Measurements from ENCODE around the gene SSTR5. TPM values are rescaled to one million over a fixed set of nuclear protein-coding genes. Genes with fewer than 3 reads are reported as not detected.

Gene SSTR5
- total RNA-seq, 1 experiment from 2014 or later, result 0.21 TPM

DNA sequence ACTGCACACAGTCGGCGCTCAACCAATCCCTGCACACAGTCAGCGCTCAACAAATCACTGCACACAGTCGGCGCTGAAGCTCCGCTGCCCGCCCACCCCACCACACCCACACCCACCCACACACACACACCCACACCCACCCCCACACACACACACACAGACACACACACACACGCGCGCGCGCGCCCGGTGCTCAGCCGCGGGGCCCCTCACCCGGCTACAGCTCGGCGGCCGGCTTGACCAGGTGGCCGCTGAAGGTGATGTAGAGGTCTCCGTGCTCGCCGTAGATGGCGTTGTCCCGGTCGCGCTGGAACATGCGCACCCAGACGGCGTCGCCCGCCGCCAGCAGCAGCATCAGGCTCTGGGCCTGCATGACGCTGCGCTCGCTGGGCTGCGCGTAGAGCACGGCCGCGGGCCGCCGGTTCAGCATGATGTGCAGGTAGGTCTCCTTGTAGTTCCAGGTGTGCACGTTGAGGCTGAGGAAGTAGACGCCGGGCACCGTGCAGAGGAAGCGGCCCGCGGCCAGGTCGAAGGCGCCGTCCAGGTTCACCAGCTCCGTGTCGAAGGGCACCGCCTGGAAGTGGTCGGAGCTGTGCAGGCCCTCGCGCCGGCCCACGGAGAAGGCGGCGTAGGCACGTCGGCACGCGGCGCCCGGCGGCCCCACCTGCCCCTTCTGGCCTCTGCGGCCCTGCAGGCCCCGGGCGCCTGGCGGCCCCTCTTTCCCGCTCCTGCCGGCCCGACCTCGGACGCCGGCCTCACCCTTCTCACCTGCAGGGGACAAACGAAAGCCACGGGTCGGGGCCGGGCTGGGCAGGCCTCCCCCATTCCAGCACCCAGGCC, 21.0 kb downstream of the SSTR5 start:
- Histone ChIP-seq H3K4me3 (ENCODE audit: insufficient read depth, low read depth, low read length) (no peak overlapping the region), H3K36me3 (replicated peaks; ENCODE audit: control insufficient read depth, insufficient read depth, low read length) (no peaks in the 10 kb centered on the region), H3K27me3 (ENCODE audit: control insufficient read depth, insufficient read depth, low read length) (no peaks in the 10 kb centered on the region)
- DNase-seq, result no peak

GRCh38 chr16:1094124-1094479, 21.6 kb downstream of the SSTR5 start:
- Histone ChIP-seq H3K4me3 (ENCODE audit: insufficient read depth, low read depth, low read length) (no peak overlapping the region), H3K36me3 (replicated peaks; ENCODE audit: control insufficient read depth, insufficient read depth, low read length) (no peaks in the 10 kb centered on the region), H3K27me3 (ENCODE audit: control insufficient read depth, insufficient read depth, low read length) (no peaks in the 10 kb centered on the region)
- DNase-seq, result peak; percentile 69

GRCh38 chr16:1094601-1095449, 22.3 kb downstream of the SSTR5 start:
- H3K27me3 ChIP-seq (ENCODE audit: control insufficient read depth, insufficient read depth, low read length), result no peaks in the 10 kb centered on the region
- no peak overlapping the region for H3K4me3 ChIP-seq (ENCODE audit: insufficient read depth, low read depth, low read length)
- DNase-seq, result peak; percentile 71
- no peaks in the 10 kb centered on the region for H3K36me3 ChIP-seq (replicated peaks; ENCODE audit: control insufficient read depth, insufficient read depth, low read length)

DNA sequence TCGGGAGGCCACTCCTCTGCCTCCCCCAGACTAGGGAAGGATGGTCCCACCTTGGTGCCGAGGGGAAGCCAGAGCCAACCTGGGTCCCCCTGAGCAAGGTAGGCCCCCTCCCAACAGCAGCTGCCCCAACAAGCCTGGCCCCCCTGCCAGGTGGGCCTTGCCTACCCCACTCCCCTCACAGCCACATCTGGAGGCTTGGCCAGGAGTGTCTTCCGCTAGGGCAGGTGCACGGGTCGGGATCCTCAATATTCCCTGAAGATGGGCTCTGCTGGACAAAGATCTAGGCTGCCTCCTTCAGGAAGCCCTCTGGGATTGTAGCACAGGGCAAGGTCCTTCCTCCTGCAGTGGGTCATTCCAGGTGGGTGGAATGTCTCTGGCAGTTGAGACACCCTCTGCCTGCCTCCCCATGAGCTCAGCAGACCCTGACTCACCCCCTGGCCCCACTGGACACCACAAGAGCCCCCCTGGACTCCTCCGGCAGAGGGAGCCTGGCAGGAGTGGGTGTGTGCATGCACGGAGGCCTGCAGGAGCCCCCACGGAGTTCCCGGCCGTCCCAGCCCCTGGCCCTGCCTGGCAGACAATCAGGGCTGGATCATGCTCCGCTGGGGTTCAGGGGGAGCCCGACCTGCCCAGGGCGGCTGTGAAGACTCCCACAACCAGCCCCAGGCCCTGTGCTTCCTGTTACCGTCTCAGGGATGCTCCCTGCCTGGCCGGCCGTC, 23.1 kb downstream of the SSTR5 start:
- Histone ChIP-seq H3K27me3 (ENCODE audit: control insufficient read depth, insufficient read depth, low read length) (no peaks in the 10 kb centered on the region), H3K36me3 (replicated peaks; ENCODE audit: control insufficient read depth, insufficient read depth, low read length) (no peaks in the 10 kb centered on the region), H3K4me3 (ENCODE audit: insufficient read depth, low read depth, low read length) (no peak overlapping the region)
- DNase-seq, result peak; percentile 68

DNA sequence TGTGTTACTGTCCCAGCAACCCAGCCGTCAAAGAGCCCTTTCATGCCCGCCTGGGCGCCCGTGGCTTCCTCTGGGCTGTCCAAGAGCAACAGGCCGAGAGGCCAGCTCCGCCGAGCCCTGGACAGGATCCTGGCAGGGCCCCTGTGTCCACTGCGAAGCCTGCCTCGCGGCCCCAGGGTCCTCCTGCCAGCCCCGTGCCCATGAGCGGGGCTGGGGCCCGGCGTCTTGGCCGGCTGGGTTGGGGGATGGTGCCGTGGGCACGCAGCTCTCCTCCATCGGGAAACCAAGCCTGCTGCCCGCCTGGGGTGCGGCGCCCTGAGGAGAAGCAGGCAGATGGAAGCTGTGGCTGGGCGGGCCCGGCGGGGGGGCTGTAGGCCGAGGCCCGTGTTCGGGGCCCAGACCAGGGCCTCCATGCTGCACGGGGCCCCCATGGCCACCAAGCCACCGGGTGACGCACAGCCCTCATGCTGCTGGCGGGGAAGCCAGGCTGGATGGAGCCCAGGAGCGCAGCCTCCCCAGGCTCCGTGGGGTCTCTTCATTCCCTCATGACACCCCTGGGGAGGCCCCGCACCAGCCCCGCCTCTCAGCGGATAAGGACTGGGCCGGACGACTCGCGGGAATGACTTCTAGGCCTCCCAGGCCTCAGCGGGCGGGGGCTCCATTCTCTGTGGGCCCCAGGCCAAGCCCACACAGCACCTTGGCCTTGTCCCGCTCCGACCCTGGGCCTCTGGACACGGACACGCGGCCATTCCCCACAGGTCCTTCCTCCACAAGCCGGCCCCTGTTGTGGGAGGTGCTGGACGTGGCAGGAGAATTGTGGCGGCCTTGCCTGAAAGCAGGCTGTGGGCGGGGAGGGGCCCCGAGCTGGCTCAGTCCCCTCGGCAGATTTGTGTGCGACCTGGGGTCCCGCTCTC, 23.9 kb downstream of the SSTR5 start, which contains the start of gene C1QTNF8:
Gene C1QTNF8 (minus strand): TSS at position 76 of the 914 bp plus-strand sequence. CDS start 1,322 bp downstream, outside the sequence.
- Histone ChIP-seq H3K36me3 (replicated peaks; ENCODE audit: control insufficient read depth, insufficient read depth, low read length) (no peaks in the 10 kb centered on the region), H3K4me3 (ENCODE audit: insufficient read depth, low read depth, low read length) (no peak within 1 kb of the TSS), H3K27me3 (ENCODE audit: control insufficient read depth, insufficient read depth, low read length) (no peaks in the 10 kb centered on the region)
- peak; percentile 69 for DNase-seq

DNA sequence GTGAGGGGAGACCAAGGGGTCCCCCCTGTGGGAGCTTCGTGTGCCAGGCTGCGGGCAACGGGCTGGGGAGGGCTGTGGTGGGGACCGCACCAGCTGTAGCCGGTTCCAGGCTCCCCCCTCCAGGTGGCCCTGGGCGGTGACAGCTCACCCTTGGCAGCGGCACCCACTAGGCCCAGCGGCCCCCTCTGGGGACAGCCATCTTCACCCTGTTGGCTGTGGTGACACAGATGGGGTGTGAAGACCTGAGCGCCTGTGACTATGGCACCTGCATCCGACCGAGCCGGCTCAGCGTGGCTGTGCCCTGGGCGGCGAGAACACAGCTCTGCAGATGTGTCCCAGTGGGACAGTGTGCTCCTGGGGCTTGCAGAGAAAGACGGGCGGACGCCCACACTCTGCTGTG, 24.6 kb downstream of the SSTR5 start:
- Histone ChIP-seq H3K27me3 (ENCODE audit: control insufficient read depth, insufficient read depth, low read length) (no peaks in the 10 kb centered on the region), H3K36me3 (replicated peaks; ENCODE audit: control insufficient read depth, insufficient read depth, low read length) (no peaks in the 10 kb centered on the region), H3K4me3 (ENCODE audit: insufficient read depth, low read depth, low read length) (no peak overlapping the region)
- DNase-seq, result no peak

DNA sequence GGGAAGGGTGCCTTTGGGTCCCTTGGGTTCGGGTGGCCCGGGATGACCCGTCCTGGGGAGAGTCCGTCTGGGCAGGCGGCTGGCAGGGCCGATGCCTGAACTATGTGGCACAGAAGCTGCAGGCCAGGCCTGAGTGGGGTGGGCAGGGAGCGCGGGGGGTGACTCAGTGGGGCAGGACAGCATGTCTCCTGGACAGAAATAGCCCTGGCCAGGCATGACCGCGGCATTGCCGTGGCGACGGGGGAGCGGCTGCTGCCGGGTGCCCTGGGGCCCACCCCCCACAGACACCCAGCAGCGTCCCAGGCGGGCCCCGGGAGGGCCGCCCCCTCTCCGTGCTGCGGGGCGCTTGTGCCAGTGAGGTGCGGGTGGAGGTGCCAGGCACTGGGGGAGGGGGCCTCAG, 25.3 kb downstream of the SSTR5 start:
- no peaks in the 10 kb centered on the region for H3K36me3 ChIP-seq (replicated peaks; ENCODE audit: control insufficient read depth, insufficient read depth, low read length)
- DNase-seq, result peak; percentile 62
- no peak overlapping the region for H3K4me3 ChIP-seq (ENCODE audit: insufficient read depth, low read depth, low read length)
- H3K27me3 ChIP-seq (ENCODE audit: control insufficient read depth, insufficient read depth, low read length), result no peaks in the 10 kb centered on the region

DNA sequence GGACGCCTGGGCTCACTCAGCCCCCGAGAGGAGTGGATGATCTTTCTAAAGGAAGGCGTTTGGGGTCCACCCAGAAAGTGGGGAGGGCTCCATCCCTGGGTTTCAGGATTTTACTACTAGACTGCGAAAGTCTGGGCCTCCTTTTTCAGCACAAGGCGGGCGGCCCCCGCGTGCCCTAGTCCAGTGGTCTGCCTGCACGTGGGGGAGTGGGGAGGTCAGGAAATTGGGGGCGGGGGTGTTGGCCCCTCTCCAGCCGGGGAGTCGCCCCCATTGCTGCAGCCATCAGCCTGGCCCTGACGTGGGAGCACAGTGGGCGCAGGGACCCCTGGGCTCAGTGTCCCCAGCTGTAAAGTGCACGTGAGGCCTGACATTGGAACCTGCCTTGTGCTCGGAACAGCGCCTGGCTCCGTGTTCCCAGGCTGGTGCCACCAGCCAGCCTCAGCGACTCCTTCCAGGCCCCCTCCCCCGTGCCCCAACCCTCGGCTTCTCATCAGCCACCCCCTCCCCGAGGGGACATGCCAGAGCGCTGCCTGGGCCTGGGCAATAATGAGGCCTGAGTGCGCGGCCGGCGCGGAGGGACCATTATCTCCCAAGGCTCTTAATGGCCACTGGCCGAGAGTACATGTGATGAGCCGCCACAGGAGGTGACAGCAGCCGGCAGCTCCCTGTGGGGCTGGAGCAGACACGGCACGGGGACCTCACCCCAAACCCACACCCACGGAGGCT, 25.9 kb downstream of the SSTR5 start:
- Histone ChIP-seq H3K4me3 (ENCODE audit: insufficient read depth, low read depth, low read length) (no peak overlapping the region), H3K27me3 (ENCODE audit: control insufficient read depth, insufficient read depth, low read length) (no peaks in the 10 kb centered on the region), H3K36me3 (replicated peaks; ENCODE audit: control insufficient read depth, insufficient read depth, low read length) (no peaks in the 10 kb centered on the region)
- DNase-seq, result peak; percentile 59

DNA sequence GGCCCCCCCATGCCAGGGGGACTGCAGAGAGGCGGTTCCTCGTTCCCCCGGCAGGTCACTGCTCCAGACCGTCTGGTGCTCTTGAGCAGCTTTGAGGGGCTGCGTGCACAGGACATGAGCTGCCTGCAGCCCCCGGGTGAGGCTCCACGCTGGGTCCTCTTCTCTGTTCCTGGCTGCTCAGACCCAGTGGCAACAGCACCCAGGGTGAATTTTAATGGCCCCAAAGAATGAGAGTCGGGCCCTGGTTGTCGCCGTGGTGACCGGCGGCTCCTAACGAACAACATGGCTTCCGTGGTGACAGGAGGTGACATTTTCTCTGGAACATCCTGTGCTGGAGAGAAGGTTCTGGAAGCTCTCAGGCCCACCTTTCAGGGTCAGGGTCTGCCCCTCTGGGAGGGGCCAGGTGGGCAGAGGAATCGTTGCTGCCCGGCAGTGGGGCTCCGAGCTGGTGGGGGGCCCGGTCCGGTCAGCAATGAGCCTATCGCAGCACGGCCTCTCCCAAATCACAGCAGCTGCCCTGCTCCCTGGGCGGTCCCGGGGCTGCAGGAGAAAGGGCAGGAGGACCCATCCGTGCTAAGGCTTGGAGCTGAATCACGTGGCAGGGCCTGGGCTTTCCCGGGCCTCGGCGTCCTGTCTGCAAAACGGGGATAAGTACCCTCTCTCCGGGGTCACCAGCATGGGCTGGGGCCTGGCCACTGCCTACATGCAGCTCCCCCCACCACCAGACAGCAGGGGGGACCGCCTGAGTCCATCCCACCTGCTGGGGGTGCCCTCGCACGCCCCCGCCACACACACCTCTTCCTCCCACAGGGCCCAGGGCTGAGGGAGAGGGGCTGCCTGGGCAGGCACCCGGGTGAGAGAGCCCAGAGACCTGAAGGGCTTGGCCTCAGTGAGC, 26.9 kb downstream of the SSTR5 start:
- H3K27me3 ChIP-seq (ENCODE audit: control insufficient read depth, insufficient read depth, low read length), result 0 out of 2 replicates have a peak, but pooled peaks cover 2% of the 10 kb centered on the region
- peak; percentile 65 for DNase-seq
- no peaks in the 10 kb centered on the region for H3K36me3 ChIP-seq (replicated peaks; ENCODE audit: control insufficient read depth, insufficient read depth, low read length)
- H3K4me3 ChIP-seq (ENCODE audit: insufficient read depth, low read depth, low read length), result no peak overlapping the region

DNA sequence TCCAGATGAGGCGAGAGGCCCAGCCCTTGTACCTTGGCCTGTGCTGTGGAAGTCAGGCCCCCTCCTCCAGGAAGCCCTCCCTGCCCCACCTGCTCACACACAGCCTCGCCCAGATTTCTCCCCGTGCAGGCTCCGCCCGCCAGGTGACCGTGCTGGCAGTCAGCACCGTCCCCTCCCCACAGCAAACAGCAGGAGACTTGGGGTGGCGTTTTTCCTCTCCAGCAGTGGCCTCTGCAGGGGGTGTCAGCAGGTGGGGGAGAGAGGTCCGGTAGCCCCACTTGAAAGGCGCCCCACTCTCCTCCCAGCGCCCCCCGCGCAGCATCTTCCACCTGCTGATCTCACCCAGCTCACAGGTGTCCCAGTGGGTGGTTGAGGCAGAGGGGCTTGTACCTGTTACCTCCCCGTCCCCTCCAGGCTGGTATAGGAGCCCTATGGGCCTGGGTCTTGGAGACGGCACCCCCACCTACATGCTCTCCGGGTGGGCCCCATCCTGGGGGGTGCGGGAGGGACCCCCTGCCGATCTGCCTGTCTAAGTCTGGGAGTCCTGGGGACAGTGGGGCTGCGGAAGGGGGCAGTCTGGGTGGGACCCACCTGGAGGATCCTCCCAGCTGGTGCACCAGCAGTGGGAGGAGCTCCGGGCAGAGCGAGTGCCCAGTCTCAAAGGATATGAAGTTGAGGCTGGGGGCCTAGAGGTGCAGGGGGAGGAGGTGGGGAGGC, 27.7 kb downstream of the SSTR5 start:
- no peaks in the 10 kb centered on the region for H3K36me3 ChIP-seq (replicated peaks; ENCODE audit: control insufficient read depth, insufficient read depth, low read length)
- H3K4me3 ChIP-seq (ENCODE audit: insufficient read depth, low read depth, low read length), result no peak overlapping the region
- 0 out of 2 replicates have a peak, but pooled peaks cover 2% of the 10 kb centered on the region for H3K27me3 ChIP-seq (ENCODE audit: control insufficient read depth, insufficient read depth, low read length)
- DNase-seq, result peak; percentile 69

DNA sequence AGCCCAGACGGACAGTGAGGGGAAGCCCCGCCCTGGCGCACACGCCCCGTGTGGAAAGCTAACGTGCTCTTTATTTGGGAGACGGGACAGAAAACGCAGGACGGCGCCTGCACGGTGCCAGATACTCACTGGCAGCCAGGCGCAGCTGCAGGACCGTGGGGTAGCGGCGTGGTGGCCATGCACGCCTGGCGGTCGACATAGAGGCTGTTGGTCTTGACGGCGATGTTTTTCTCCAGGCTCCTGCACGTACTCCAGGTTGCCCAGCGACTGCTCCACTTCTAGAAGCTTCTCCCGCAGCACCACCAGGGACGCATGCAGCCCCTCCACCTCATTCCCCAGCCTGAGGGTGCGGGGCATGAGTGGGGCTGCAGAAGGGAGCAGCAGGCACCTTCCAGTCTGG, 28.6 kb downstream of the SSTR5 start:
- Histone ChIP-seq H3K36me3 (replicated peaks; ENCODE audit: control insufficient read depth, insufficient read depth, low read length) (no peaks in the 10 kb centered on the region), H3K4me3 (ENCODE audit: insufficient read depth, low read depth, low read length) (no peak overlapping the region), H3K27me3 (ENCODE audit: control insufficient read depth, insufficient read depth, low read length) (0 out of 2 replicates have a peak, but pooled peaks cover 2% of the 10 kb centered on the region)
- peak; percentile 61 for DNase-seq

All from H7 (cell line).